ENCODE data around the gene CDH4. TPM values are rescaled to one million over a fixed set of nuclear protein-coding genes. Genes with fewer than 3 reads are reported as not detected.

CDH4 gene
- total RNA-seq, 2 experiments from 2014 or later, result 0.06 to 0.08 TPM

- DNase-seq, result no peak
These were observed 673.6 kb downstream of the CDH4 start for GRCh38 chr20:61925555-61926252.

DNA sequence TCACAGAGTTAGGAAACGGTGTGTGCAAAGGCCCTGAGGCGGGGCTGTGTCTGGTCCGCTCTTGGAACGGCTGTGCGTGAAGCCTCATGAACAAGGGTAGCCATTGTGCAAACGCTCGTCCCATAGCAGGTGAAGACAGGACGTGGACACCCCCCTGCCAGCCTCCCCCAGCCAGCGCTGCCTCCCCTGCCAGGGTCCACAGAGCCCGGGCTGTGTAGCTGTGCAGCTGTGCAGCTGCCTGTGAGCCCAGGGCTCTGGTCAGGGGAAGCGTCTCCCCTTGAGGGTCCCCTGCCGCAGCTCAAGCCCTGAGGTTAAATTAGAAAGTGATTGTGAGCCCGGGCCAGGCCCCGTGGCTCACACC is 674.2 kb downstream of the CDH4 start:
- Mint-ChIP-seq H3K27ac (no peak overlapping the region), H3K9me3 (no peaks in the 10 kb centered on the region), H3K27me3 (no peaks in the 10 kb centered on the region), H3K4me3 (no peak overlapping the region), H3K36me3 (no peaks in the 10 kb centered on the region), H3K4me1 (no peaks in the 10 kb centered on the region)
- DNase-seq, result no peak

More at GRCh38 chr20:61925555-61926252, 673.6 kb downstream of the CDH4 start:
- no peaks in the 10 kb centered on the region for H3K36me3 Mint-ChIP-seq
- H3K4me3 Mint-ChIP-seq, result no peak overlapping the region
- H3K9me3 Mint-ChIP-seq, result no peaks in the 10 kb centered on the region
- no peaks in the 10 kb centered on the region for H3K4me1 Mint-ChIP-seq
- H3K27me3 Mint-ChIP-seq, result no peaks in the 10 kb centered on the region
- no peak overlapping the region for H3K27ac Mint-ChIP-seq

DNA sequence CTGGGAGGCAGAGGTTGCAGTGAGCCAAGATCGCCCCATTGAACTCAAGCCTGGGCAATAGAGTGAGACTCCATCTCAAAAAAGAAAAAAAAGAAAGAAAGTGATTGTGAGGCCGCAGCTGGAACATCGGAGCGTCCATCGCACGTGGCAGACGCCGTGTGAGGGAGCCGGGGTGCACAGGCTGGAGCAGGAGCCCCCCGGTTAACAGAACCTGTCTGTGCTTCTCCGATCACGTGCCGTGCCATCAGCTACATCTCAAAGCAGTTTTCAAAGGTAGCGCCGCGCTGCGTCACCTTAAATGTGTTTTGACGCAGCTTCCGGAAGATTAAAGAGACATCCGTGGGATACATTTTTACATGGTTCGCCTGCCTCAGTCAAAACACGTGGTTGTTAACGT is 674.7 kb downstream of the CDH4 start:
- no peaks in the 10 kb centered on the region for H3K27me3 Mint-ChIP-seq
- no peaks in the 10 kb centered on the region for H3K4me1 Mint-ChIP-seq
- no peak for DNase-seq
- H3K9me3 Mint-ChIP-seq, result no peaks in the 10 kb centered on the region
- H3K4me3 Mint-ChIP-seq, result no peak overlapping the region
- no peak overlapping the region for H3K27ac Mint-ChIP-seq
- no peaks in the 10 kb centered on the region for H3K36me3 Mint-ChIP-seq

- no peak for DNase-seq
- H3K36me3 Mint-ChIP-seq, result no peaks in the 10 kb centered on the region
- no peaks in the 10 kb centered on the region for H3K4me1 Mint-ChIP-seq
- H3K27me3 Mint-ChIP-seq, result no peaks in the 10 kb centered on the region
- no peak overlapping the region for H3K27ac Mint-ChIP-seq
- H3K9me3 Mint-ChIP-seq, result no peaks in the 10 kb centered on the region
- H3K4me3 Mint-ChIP-seq, result no peak overlapping the region
These were observed 675.2 kb downstream of the CDH4 start for GRCh38 chr20:61927193-61927825.

DNA sequence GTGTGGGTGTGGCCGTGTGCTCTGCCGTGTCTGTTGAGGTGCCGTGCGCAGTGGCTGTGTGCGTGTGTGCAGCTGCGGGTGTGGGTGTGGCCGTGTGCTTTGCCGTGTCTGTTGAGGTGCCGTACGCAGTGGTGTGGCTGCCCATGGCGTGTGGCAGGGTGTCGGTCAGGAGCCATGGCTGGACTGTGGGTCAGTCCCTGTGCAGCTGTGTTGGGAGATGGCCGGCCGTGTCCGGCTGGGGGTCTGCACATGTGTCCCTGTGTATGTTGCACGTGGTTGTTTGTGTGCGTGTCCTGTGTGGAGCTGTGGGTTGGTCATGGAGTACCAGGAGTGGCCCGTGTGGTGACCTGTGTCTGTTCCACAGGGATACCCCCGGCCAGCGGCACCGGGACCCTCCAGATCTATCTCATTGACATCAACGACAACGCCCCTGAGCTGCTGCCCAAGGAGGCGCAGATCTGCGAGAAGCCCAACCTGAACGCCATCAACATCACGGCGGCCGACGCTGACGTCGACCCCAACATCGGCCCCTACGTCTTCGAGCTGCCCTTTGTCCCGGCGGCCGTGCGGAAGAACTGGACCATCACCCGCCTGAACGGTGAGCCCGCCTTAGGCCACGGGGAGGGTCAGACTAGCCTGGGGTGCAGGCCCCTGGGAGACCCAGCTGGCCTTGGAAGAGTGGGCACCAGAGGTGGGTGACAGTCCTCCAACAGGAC is 675.9 kb downstream of the CDH4 start:
- Mint-ChIP-seq H3K27me3 (no peaks in the 10 kb centered on the region), H3K4me3 (no peak overlapping the region), H3K4me1 (no peaks in the 10 kb centered on the region), H3K36me3 (no peaks in the 10 kb centered on the region), H3K9me3 (no peaks in the 10 kb centered on the region), H3K27ac (no peak overlapping the region)
- no peak for DNase-seq

DNA sequence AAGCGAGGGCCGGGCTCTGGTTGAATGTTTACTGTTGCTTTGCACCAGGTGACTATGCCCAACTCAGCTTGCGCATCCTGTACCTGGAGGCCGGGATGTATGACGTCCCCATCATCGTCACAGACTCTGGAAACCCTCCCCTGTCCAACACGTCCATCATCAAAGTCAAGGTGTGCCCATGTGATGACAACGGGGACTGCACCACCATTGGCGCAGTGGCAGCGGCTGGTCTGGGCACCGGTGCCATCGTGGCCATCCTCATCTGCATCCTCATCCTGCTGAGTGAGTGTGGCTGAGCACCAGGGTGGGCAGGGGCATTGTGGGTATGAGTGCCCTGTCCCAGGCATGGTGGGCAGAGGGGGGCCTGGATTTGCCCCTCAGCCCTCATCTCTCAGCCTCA is 677.5 kb downstream of the CDH4 start:
- no peak for DNase-seq
- no peak overlapping the region for H3K4me3 Mint-ChIP-seq
- no peaks in the 10 kb centered on the region for H3K27me3 Mint-ChIP-seq
- H3K36me3 Mint-ChIP-seq, result no peaks in the 10 kb centered on the region
- no peaks in the 10 kb centered on the region for H3K4me1 Mint-ChIP-seq
- no peak overlapping the region for H3K27ac Mint-ChIP-seq
- no peaks in the 10 kb centered on the region for H3K9me3 Mint-ChIP-seq

- no peaks in the 10 kb centered on the region for H3K4me1 Mint-ChIP-seq
These were observed 678.1 kb downstream of the CDH4 start for GRCh38 chr20:61929971-61930666.

GRCh38 chr20:61930776-61931475 is 678.9 kb downstream of the CDH4 start:
- no peak overlapping the region for H3K27ac Mint-ChIP-seq
- no peaks in the 10 kb centered on the region for H3K36me3 Mint-ChIP-seq
- no peak overlapping the region for H3K4me3 Mint-ChIP-seq
- H3K4me1 Mint-ChIP-seq, result no peaks in the 10 kb centered on the region
- no peaks in the 10 kb centered on the region for H3K9me3 Mint-ChIP-seq
- no peaks in the 10 kb centered on the region for H3K27me3 Mint-ChIP-seq
- DNase-seq, result no peak

More at GRCh38 chr20:61929971-61930666, 678.1 kb downstream of the CDH4 start:
- no peak overlapping the region for H3K27ac Mint-ChIP-seq
- no peaks in the 10 kb centered on the region for H3K27me3 Mint-ChIP-seq
- DNase-seq, result no peak
- H3K9me3 Mint-ChIP-seq, result no peaks in the 10 kb centered on the region
- H3K36me3 Mint-ChIP-seq, result no peaks in the 10 kb centered on the region
- H3K4me3 Mint-ChIP-seq, result no peak overlapping the region

DNA sequence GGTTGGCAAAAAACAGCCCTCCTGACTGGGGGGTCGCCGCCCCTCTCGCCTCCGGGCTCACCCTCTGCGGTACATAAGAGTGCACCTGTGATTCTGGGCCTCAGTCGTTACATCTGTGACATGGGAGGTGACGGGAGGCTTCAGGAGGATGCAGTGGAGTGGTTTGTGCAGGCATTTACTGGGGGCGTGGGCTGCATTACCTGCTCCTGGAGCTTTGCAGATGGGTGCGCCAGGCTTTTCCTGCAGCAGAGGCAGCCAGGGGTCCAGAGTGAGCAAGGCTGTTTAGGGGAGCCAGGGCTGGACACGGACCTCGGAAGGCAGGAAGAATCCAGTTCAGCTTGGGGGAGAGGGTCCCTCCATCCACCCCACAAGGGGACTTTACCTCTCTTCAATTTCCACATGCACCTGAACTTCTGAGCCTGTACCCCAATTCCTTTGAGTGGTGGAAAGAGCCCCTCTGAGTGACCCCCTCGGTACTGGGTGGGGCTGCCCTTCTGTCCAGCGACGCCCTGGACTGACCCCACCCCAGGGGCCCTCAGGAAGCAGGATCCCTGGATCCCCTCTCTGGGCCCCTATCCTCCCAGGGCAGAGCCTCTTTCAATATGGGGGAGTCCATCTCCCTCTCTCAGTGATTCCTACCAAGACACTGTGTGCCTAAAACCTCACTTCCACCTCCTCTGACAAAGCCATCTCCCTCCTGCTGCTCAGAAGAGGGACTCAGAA is 679.6 kb downstream of the CDH4 start:
- DNase-seq, result no peak
- H3K27ac Mint-ChIP-seq, result no peak overlapping the region

DNA sequence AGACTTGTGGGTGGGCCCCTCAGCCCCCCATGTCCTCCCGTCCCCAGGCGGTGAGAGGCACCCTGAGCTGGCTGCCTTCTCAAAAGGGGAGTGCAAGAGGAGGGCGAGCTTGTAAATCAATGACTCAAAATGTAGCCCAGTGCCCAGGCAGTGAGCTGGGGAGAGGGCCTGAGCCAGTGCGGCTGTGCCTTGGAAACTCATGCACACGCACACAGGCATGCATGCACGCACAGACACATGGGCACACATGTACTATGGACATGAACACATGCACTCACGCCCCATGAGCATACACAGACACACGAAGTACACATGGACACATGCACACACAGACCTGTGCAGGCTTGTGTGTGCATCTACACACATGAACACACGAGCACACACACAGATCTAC is 680.1 kb downstream of the CDH4 start:
- Mint-ChIP-seq H3K27me3 (no peaks in the 10 kb centered on the region), H3K36me3 (no peaks in the 10 kb centered on the region), H3K4me1 (no peaks in the 10 kb centered on the region), H3K9me3 (no peaks in the 10 kb centered on the region), H3K4me3 (no peak overlapping the region), H3K27ac (no peak overlapping the region)
- DNase-seq, result no peak

More for the DNA sequence above, 679.6 kb downstream of the CDH4 start:
- no peaks in the 10 kb centered on the region for H3K4me1 Mint-ChIP-seq
- H3K4me3 Mint-ChIP-seq, result no peak overlapping the region
- H3K36me3 Mint-ChIP-seq, result no peaks in the 10 kb centered on the region
- no peaks in the 10 kb centered on the region for H3K27me3 Mint-ChIP-seq
- no peaks in the 10 kb centered on the region for H3K9me3 Mint-ChIP-seq

DNA sequence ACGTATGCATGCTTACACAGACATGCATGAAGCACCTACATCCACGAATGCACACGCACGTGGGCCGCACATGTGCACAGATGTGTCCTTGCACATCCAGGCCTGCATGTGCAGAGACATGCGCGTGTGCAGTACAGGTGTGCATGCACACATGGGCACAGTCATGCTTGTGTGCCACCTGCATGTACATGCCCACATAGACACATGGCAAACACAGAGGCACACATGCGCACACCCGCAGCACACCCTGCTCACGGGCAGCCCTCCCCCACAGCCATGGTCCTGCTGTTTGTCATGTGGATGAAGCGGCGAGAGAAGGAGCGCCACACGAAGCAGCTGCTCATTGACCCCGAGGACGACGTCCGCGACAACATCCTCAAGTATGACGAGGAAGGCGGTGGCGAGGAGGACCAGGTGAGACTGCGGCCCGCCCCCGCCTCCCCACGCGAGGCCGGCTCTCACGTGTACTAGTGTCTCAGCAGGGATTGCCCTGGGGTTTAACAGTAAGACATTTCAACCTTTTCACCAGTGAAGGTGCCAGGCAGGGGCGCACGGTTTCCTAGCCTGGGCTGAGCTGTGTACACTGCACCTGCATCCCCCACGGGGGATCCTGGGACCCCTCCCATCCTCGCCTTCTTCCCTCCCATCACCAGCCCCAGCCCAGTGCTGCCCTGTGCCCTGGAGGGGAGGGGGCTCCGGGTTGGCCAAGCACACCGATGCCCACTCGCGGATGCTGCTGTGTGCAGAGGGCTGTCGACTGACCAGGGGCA is 680.8 kb downstream of the CDH4 start:
- Mint-ChIP-seq H3K4me1 (no peaks in the 10 kb centered on the region), H3K27ac (no peak overlapping the region), H3K9me3 (no peaks in the 10 kb centered on the region), H3K36me3 (no peaks in the 10 kb centered on the region), H3K27me3 (no peaks in the 10 kb centered on the region), H3K4me3 (no peak overlapping the region)
- DNase-seq, result no peak

- Mint-ChIP-seq H3K9me3 (no peaks in the 10 kb centered on the region), H3K27me3 (no peaks in the 10 kb centered on the region), H3K27ac (no peak overlapping the region), H3K4me3 (no peak overlapping the region), H3K36me3 (no peaks in the 10 kb centered on the region), H3K4me1 (no peaks in the 10 kb centered on the region)
- no peak for DNase-seq
These were observed 681.5 kb downstream of the CDH4 start for GRCh38 chr20:61933481-61933950.

- H3K27ac Mint-ChIP-seq, result no peak overlapping the region
These were observed 682.1 kb downstream of the CDH4 start for GRCh38 chr20:61933951-61934715.

More at GRCh38 chr20:61933951-61934715, 682.1 kb downstream of the CDH4 start:
- Mint-ChIP-seq H3K4me3 (no peak overlapping the region), H3K9me3 (no peaks in the 10 kb centered on the region), H3K4me1 (no peaks in the 10 kb centered on the region), H3K36me3 (no peaks in the 10 kb centered on the region), H3K27me3 (no peaks in the 10 kb centered on the region)
- no peak for DNase-seq

Data from activated naive CD8-positive, alpha-beta T cell treated with anti-CD3 and anti-CD28 coated beads for 36 hours (primary cell).